Fibroblast of mammary gland (primary cell): ENCODE data around the gene CDKN1B.
A peak's percentile ranks its signal among the peaks of the same experiment; 100 is the strongest.
"Not testable (repeated sequence)": the region's sequence is repeated elsewhere in the genome, so short reads cannot be mapped to it uniquely, and the experiment has no call there.

Source experiments
- DNase-seq: peaks from one replicate; pipeline ENCODE4 v3.0.0-alpha.2; 2010; ENCODE audit warnings: low read depth
- H3K4me3 ChIP-seq: 2 replicates; pipeline ENCODE4 v1.5.1; 2011; ENCODE audit warnings: low read depth, mild to moderate bottlenecking, low read length, moderate library complexity; ENCODE audit not compliant: control insufficient read depth
- CTCF ChIP-seq: conservative IDR thresholded peaks from 2 replicates; pipeline ENCODE4 v1.5.1; 2011; ENCODE audit warnings: low read depth, low read length, inconsistent platforms; ENCODE audit not compliant: control insufficient read depth, insufficient read depth

The CDKN1B gene

GRCh38 chr12:12735301-12735700 is 18.1 kb downstream of the CDKN1B start:
- peak; percentile 68 for DNase-seq
- TF ChIP-seq CTCF = no peak
- H3K4me3 ChIP-seq = no peak overlapping the region

- H3K4me3 ChIP-seq = peak overlapping the region; percentile 23
- DNase-seq = peak; percentile 79
- peak; percentile 56 for TF ChIP-seq CTCF
Measured at GRCh38 chr12:12736759-12737676, 19.9 kb downstream of the CDKN1B start.

- H3K4me3 ChIP-seq, DNase-seq: not testable (repeated sequence)
Measured at GRCh38 chr12:12738152-12738551, 21.0 kb downstream of the CDKN1B start.

GRCh38 chr12:12741660-12742059 is 24.5 kb downstream of the CDKN1B start:
- H3K4me3 ChIP-seq = no peak overlapping the region
- no peak for TF ChIP-seq CTCF
- no peak for DNase-seq

GRCh38 chr12:12744546-12745305 is 27.6 kb downstream of the CDKN1B start:
- DNase-seq = no peak
- no peak for TF ChIP-seq CTCF
- H3K4me3 ChIP-seq = no peak overlapping the region

GRCh38 chr12:12745576-12746211 is 28.5 kb downstream of the CDKN1B start:
- no peak overlapping the region for H3K4me3 ChIP-seq
- DNase-seq = no peak
- no peak for TF ChIP-seq CTCF
